ENCODE results near the gene PSME2.
"Not testable (repeated sequence)": the region's sequence is repeated elsewhere in the genome, so short reads cannot be mapped to it uniquely, and the experiment has no call there.

PSME2 gene

DNA sequence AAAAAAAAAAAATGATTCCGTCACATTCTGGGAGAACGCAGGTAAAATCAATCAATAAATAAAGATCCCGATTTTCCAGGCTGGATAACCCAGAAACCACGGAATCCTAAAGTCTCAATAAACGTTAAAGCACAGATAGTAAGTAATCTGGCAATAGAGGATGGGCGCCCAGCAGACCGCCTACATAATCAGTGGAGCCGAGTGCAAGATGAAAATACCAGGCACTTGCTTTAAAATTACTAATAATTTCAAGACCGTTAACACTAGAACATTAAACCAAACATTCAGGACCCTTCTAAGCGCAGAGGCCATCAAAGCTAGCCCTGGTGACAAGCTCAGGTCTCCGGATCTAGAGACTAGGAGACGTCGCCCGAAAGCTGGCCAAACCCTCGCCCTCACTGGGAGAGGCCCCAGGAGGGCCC lies 33.0 kb downstream of the PSME2 start:
- TF ChIP-seq EZH2 (IDR thresholded peaks at IDR 0.05) (no peak), FOXP2 (optimal IDR thresholded peaks at IDR 0.05; ENCODE audit: control extremely low read depth, extremely low read length, insufficient read depth) (no peak), POLR2AphosphoS5 (IDR thresholded peaks at IDR 0.05; ENCODE audit: borderline replicate concordance, low read depth, low read length) (no peak)
- peak overlapping the region; percentile 96 for H3K4me3 ChIP-seq
- peak overlapping the region; percentile 94 for H3K27ac ChIP-seq
- no peaks in the 10 kb centered on the region for H3K9me3 ChIP-seq (ENCODE audit: low read depth, low read length)
- H3K36me3 ChIP-seq (ENCODE audit: insufficient read depth, low read length): peaks cover under 1% of the 10 kb centered on the region; the same call in 1 of the 2 replicates
- H3K9ac ChIP-seq (ENCODE audit: insufficient read length): peak overlapping the region; percentile 87
- no peak for DNase-seq (ENCODE audit: low read depth, low spot score)

DNA sequence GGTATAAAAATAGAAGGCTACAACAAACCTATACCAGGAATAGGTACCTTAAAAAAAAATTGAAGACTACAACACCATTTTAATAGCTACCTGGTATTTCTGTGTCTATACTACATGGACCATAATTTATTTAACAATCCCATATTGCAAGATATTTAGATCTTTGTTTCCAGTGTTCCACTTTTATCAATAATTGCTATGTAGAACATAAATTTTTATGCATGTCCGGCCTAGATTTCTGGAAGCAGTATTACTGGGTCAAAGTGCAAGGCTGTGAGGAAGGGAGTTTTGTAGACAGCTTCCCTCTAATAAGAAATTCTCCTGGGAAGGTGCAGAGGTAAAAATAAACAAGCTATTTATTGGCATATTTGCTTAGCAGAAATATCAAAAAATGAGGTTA lies 35.9 kb downstream of the PSME2 start:
- TF ChIP-seq POLR2AphosphoS5 (IDR thresholded peaks at IDR 0.05; ENCODE audit: borderline replicate concordance, low read depth, low read length) (no peak), EZH2 (IDR thresholded peaks at IDR 0.05) (no peak), FOXP2 (optimal IDR thresholded peaks at IDR 0.05; ENCODE audit: control extremely low read depth, extremely low read length, insufficient read depth) (no peak)
- no peaks in the 10 kb centered on the region for H3K9me3 ChIP-seq (ENCODE audit: low read depth, low read length)
- no peaks in the 10 kb centered on the region for H3K36me3 ChIP-seq (ENCODE audit: insufficient read depth, low read length)
- no peak overlapping the region for H3K9ac ChIP-seq (ENCODE audit: insufficient read length)
- no peak overlapping the region for H3K27ac ChIP-seq
- H3K4me3 ChIP-seq: no peak overlapping the region
- DNase-seq (ENCODE audit: low read depth, low spot score): no peak

DNA sequence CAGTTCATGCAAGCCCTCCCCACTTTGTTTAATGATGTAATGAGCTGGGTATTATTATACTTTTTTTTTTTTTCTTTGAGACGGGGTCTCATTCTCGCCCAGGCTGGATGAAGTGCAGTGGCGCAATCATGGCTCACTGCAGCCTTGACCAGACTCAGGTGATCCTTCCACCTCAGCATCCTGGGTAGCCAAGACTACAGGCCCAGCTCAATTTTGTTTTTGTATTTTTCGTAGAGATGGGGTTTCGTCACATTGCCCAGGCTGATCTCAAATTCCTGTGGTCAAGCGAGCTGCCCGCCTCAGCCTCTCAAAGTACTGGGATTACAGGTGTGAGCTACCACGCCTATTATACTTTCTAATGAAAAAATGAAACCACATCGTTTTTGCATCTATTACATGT lies 36.4 kb downstream of the PSME2 start:
- Histone ChIP-seq H3K36me3 (ENCODE audit: insufficient read depth, low read length) (no peaks in the 10 kb centered on the region; the same call in 1 of the 2 replicates), H3K27ac (no peak overlapping the region), H3K9me3 (ENCODE audit: low read depth, low read length) (no peaks in the 10 kb centered on the region), H3K9ac (ENCODE audit: insufficient read length) (no peak overlapping the region), H3K4me3 (no peak overlapping the region)
- no peak for DNase-seq (ENCODE audit: low read depth, low spot score)
- TF ChIP-seq EZH2 (IDR thresholded peaks at IDR 0.05): no peak
- no peak for TF ChIP-seq FOXP2 (optimal IDR thresholded peaks at IDR 0.05; ENCODE audit: control extremely low read depth, extremely low read length, insufficient read depth)
- TF ChIP-seq POLR2AphosphoS5 (IDR thresholded peaks at IDR 0.05; ENCODE audit: borderline replicate concordance, low read depth, low read length): no peak

DNA sequence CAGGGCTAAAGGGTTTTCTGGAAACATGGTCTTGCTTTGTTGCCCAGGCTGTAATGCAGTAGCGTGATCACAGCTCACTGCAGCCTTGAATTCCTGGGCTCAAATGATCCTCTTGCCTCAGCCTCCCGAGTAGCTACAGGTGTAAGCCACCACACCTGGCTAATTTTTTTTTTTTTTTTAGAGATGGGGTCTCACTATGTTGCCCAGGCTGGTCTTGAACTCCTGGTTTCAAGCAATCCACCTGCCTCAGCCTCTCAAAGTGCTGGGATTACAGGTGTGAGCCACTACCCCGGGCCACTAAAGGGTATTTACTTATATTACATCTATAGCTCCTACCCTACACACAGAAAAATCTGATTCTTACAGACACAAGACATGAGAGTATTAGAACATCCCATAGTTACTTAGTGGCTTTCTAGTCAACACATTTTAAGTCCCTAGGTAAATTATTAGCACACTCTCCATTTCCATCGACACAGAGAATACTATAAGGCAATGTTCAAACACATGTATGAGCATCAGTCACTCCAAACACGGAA lies 38.0 kb downstream of the PSME2 start:
- Histone ChIP-seq H3K9me3 (ENCODE audit: low read depth, low read length) (no peaks in the 10 kb centered on the region), H3K9ac (ENCODE audit: insufficient read length) (no peak overlapping the region), H3K27ac (no peak overlapping the region), H3K36me3 (ENCODE audit: insufficient read depth, low read length) (peaks cover 7% of the 10 kb centered on the region; the same call in 1 of the 2 replicates), H3K4me3 (no peak overlapping the region)
- DNase-seq (ENCODE audit: low read depth, low spot score): no peak
- TF ChIP-seq EZH2 (IDR thresholded peaks at IDR 0.05): no peak

DNA sequence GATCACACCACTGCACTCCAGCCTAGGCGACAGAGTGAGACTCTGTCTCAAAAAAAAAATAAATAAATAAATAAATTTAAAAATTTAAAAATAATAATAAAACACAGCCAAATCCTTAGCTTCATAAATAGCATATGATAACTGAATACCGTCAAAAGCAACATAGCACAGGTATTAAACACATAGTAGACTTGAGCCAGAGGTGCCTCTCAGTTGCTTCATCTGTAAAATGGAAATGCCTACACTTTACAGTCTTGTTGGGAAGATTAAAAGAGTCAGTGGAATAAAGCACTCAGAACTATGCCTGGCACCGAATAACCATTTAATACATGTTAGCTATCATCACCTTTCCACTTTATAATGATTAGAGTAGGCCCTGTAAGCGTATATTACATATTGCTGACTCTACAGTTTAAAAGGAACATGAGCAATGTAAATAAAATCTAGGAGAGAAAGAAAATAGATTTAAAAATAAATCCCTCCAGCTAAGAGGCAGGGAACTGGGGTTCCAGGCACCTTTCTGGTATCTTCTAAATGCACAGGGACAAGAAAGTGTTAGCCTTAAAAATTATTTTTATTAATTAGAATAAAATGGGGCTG lies 39.6 kb downstream of the PSME2 start:
- Histone ChIP-seq H3K4me3 (no peak overlapping the region), H3K36me3 (ENCODE audit: insufficient read depth, low read length) (peaks cover 20% of the 10 kb centered on the region; the same call in 1 of the 2 replicates), H3K27ac (no peak overlapping the region), H3K9ac (ENCODE audit: insufficient read length) (no peak overlapping the region), H3K9me3 (ENCODE audit: low read depth, low read length) (no peaks in the 10 kb centered on the region)
- DNase-seq (ENCODE audit: low read depth, low spot score): no peak
- no peak for TF ChIP-seq FOXP2 (optimal IDR thresholded peaks at IDR 0.05; ENCODE audit: control extremely low read depth, extremely low read length, insufficient read depth)
- TF ChIP-seq POLR2AphosphoS5 (IDR thresholded peaks at IDR 0.05; ENCODE audit: borderline replicate concordance, low read depth, low read length): no peak
- TF ChIP-seq EZH2 (IDR thresholded peaks at IDR 0.05): no peak

DNA sequence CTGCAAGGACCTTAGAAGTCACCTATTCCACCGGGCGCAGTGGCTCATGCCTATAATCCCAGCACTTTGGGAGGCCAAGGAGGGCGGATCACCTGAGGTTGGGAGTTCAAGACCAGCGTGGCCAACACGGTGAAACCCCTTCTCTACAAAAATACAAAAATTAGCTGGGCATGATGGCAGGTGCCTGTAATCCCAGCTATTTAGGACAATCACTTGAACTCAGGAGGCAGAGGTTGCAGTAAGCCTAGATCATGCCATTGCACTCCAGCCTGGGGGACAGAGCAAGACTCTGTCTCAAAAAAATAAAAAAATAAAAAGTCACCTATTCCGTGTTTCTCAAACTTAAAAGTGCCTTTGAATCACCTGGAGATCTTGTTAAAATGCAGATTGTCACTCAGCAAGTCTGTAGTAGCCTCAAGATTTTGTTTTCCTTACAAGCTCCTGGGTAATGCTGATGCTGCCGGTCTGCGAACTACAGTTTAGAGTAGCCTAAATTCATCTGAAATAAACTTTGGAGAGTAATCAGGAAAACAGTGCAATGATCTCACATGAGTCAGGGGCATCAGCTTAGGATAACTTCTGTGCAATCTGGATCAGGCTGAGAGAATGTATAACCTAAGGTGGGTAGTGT lies 40.7 kb downstream of the PSME2 start:
- not testable (repeated sequence) for DNase-seq (ENCODE audit: low read depth, low spot score); H3K4me3 ChIP-seq; H3K9me3 ChIP-seq (ENCODE audit: low read depth, low read length); H3K9ac ChIP-seq (ENCODE audit: insufficient read length)
- H3K27ac ChIP-seq: 0 out of 2 replicates have a peak overlapping the region, but pooled peaks have one; percentile 3
- peaks cover 23% of the 10 kb centered on the region; the same call in 1 of the 2 replicates for H3K36me3 ChIP-seq (ENCODE audit: insufficient read depth, low read length)

DNA sequence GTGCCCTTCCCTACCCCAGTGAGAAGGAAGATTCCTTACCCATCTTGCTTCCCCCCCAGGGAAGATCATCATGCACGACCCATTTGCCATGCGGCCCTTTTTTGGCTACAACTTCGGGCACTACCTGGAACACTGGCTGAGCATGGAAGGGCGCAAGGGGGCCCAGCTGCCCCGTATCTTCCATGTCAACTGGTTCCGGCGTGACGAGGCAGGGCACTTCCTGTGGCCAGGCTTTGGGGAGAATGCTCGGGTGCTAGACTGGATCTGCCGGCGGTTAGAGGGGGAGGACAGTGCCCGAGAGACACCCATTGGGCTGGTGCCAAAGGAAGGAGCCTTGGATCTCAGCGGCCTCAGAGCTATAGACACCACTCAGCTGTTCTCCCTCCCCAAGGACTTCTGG lies 43.0 kb downstream of the PSME2 start:
- Histone ChIP-seq H3K27ac (no peak overlapping the region), H3K9me3 (ENCODE audit: low read depth, low read length) (no peaks in the 10 kb centered on the region), H3K36me3 (ENCODE audit: insufficient read depth, low read length) (peaks cover 44% of the 10 kb centered on the region; the same call in 1 of the 2 replicates), H3K9ac (ENCODE audit: insufficient read length) (no peak overlapping the region), H3K4me3 (no peak overlapping the region)
- no peak for DNase-seq (ENCODE audit: low read depth, low spot score)
- TF ChIP-seq FOXP2 (optimal IDR thresholded peaks at IDR 0.05; ENCODE audit: control extremely low read depth, extremely low read length, insufficient read depth) (no peak), EZH2 (IDR thresholded peaks at IDR 0.05) (no peak), POLR2AphosphoS5 (IDR thresholded peaks at IDR 0.05; ENCODE audit: borderline replicate concordance, low read depth, low read length) (no peak)

DNA sequence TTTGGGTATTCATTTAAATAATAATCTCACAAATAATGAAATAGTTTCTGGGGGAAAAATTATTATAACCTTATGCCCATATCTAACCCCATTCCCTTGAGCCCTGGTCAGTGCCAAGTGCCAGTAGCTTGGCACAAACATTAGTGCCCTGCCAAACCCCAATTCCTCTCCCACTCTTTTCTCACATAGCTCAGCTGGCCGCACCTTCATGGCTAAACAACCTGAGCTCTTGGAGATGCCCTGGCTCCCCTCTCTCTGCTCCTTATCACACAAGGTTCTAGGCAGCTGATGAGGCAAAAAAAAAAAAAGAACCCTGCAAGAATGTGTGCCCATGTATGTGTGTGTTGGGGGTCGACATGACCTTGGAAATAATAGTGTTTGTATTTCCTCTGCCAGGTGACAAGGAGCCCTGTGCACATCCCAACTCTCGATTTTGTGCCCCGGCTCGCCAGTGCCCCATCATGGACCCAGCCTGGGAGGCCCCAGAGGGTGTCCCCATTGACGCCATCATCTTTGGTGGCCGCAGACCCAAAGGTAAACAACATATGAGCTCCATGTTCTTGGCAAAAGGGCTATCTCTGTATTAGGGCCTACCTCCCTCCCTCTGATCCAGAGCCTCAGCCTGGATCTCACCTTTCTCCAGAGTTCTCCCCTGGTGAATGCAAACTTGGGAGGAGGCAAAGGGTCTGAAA lies 43.9 kb downstream of the PSME2 start:
- no peak overlapping the region for H3K27ac ChIP-seq
- H3K4me3 ChIP-seq: no peak overlapping the region
- no peaks in the 10 kb centered on the region for H3K9me3 ChIP-seq (ENCODE audit: low read depth, low read length)
- DNase-seq (ENCODE audit: low read depth, low spot score): no peak
- H3K36me3 ChIP-seq (ENCODE audit: insufficient read depth, low read length): peaks cover 50% of the 10 kb centered on the region; the same call in 1 of the 2 replicates
- TF ChIP-seq EZH2 (IDR thresholded peaks at IDR 0.05): no peak
- no peak for TF ChIP-seq POLR2AphosphoS5 (IDR thresholded peaks at IDR 0.05; ENCODE audit: borderline replicate concordance, low read depth, low read length)
- TF ChIP-seq FOXP2 (optimal IDR thresholded peaks at IDR 0.05; ENCODE audit: control extremely low read depth, extremely low read length, insufficient read depth): no peak
- H3K9ac ChIP-seq (ENCODE audit: insufficient read length): no peak overlapping the region
